GM12865 (cell line): ENCODE results near the gene CREB3L4.

Source experiments
- DNase-seq: peaks from one replicate; pipeline ENCODE4 v3.0.0; 2010; ENCODE audit warnings: low read depth
- H3K4me3 ChIP-seq: 2 replicates; pipeline ENCODE4 v1.5.1; 2011; ENCODE audit warnings: mild to moderate bottlenecking, low read depth, low read length, control low read depth
- TF ChIP-seq, protein P1 (sequence below): IDR thresholded peaks from 2 replicates; pipeline ENCODE4 v1.5.1; 2011; ENCODE audit warnings: low read length, control low read depth, low read depth, inconsistent platforms; ENCODE audit not compliant: insufficient read depth; ENCODE audit errors: missing control alignments

CREB3L4 gene

DNA sequence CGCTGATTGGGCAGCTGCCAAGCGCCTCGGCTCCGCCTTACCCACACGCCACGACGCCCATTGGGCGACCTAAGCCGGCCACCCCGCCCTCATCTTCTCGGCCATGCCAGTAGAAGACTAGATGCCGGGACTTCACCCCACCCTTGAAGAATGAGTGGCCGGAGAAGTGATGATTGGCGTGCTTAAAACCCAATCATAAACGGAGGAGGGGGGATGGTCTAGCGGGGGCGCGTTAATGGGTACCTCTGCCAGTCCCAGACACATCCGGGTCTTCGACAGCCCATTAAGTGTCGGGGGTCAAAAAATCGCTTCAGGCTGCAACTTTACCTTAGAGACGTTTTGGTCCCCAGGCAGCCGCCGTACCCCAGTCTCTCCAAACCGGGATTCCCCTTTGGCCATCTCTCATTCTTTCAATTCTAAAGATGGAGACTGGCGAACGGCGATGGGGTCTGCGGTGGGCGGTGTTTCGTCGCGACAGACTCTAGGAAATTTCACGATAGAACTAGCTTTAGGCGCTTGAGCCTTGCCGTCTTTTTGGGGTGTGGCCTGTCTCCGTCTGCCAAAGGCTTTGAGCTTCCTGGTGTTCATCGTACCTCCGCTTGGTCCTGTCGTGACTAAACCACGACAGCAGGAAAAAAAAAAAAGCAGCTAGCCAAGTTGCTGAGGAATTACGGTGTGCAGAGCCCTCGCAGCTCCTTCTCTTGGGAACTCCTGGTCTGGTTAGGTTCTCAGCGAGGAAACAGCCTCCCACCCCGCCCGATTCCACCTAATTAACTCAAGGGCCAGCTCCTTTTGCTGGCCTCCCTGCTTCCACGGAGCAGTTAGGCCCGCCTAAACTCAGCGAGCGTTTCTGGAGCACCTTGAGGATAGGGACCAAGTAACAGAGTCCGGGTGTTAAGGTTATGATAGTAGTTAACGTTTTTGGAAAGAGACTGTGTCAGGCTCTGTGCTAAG, 44.5 kb upstream of the CREB3L4 start, which contains the start of gene GATAD2B:
GATAD2B (minus strand) TSS at position 1 of the 954 bp plus-strand sequence. CDS start 94,625 bp downstream, outside the sequence.
- peak; percentile 100 for DNase-seq
- TF ChIP-seq, protein P1, sequence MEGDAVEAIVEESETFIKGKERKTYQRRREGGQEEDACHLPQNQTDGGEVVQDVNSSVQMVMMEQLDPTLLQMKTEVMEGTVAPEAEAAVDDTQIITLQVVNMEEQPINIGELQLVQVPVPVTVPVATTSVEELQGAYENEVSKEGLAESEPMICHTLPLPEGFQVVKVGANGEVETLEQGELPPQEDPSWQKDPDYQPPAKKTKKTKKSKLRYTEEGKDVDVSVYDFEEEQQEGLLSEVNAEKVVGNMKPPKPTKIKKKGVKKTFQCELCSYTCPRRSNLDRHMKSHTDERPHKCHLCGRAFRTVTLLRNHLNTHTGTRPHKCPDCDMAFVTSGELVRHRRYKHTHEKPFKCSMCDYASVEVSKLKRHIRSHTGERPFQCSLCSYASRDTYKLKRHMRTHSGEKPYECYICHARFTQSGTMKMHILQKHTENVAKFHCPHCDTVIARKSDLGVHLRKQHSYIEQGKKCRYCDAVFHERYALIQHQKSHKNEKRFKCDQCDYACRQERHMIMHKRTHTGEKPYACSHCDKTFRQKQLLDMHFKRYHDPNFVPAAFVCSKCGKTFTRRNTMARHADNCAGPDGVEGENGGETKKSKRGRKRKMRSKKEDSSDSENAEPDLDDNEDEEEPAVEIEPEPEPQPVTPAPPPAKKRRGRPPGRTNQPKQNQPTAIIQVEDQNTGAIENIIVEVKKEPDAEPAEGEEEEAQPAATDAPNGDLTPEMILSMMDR = no peak
- H3K4me3 ChIP-seq = peak within 1 kb of the TSS; percentile 96

DNA sequence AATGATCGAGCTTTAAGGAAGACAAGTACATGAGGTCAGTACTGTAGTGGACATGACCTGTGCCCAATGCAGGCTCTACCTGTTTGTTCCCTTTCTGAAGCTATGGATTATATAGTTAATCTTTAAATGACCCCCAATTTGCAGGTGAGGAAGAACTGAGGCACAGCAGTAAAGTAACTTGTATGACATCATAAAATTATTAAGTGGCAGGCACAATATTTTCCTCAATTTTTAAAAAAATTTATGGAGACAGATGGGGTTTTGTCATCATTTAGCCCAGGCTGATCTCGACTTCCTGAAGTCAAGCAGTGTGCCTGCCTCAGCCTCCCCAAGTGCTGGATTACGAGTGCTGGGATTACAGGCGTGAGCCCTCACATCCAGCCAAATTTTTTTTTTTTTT, 41.3 kb upstream of the CREB3L4 start:
- TF ChIP-seq, protein P1 = no peak
- DNase-seq = no peak
- no peak overlapping the region for H3K4me3 ChIP-seq

DNA sequence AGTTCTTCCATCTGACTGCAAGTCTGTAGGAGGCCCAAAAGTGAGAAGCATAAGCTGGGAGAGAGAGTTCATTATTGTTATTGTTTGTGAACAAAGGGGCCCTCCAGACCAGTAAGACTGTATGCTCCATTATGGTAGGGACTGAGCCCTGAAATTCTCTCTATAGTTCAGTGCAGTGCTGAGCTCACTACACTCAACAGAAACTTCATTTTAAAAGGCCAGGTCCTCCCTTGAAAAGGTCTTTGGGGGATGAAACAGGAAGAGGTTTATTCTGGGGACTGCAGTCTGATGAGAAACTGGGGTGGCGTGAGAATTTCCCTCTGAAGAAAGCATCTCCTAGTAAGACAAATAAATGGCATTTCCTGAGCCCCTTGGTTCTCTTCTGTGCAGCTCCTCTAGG, 39.5 kb upstream of the CREB3L4 start:
- H3K4me3 ChIP-seq = no peak overlapping the region
- peak; percentile 64 for DNase-seq
- TF ChIP-seq, protein P1 = no peak

DNA sequence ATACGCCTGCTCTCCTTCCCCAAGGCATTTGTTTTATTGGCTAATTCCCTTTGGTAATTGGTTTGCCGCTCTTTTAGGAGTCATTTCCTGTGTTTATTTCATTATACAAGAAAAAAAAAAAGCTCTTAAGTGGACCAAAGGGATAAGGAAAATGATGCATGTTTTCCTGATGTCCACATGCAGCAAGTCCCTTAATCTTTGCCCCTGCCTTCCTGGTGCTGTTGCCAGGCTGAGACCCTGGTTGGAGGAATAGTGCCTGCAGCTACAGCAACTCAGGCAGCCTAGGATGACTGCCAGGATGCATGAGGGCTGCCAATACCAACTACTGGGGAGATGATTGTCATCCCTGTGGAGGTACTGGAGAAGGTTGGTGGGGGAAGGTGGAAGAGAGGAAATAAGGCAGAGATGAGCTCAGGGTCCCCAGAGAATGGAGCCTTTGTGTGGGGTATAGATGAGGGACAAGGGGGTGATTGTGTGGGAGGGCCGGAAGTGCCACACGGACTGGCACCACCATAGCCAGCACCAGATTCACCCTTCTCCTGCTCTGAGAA, 38.8 kb upstream of the CREB3L4 start:
- DNase-seq = no peak
- TF ChIP-seq, protein P1 = no peak
- no peak overlapping the region for H3K4me3 ChIP-seq

DNA sequence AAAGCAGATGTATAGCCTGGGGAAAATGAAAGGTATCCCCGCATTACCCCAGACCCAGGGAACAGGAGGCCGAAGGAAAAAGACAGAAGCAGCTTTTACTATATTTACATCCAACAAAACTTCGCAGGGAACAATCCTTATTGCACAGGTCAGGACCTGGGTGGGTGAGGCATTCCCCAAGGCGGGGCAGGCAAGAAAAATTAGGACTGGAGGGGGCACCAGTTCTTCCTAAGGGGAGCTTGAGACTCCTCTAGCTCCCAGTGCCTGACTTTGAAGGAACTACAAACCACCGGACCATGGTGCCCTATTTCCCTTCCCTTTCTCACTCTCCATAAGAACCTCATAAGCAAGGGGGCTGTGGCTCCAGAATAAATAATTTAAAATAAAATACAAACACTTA, 38.3 kb upstream of the CREB3L4 start:
- TF ChIP-seq, protein P1 = no peak
- no peak for DNase-seq
- no peak overlapping the region for H3K4me3 ChIP-seq

DNA sequence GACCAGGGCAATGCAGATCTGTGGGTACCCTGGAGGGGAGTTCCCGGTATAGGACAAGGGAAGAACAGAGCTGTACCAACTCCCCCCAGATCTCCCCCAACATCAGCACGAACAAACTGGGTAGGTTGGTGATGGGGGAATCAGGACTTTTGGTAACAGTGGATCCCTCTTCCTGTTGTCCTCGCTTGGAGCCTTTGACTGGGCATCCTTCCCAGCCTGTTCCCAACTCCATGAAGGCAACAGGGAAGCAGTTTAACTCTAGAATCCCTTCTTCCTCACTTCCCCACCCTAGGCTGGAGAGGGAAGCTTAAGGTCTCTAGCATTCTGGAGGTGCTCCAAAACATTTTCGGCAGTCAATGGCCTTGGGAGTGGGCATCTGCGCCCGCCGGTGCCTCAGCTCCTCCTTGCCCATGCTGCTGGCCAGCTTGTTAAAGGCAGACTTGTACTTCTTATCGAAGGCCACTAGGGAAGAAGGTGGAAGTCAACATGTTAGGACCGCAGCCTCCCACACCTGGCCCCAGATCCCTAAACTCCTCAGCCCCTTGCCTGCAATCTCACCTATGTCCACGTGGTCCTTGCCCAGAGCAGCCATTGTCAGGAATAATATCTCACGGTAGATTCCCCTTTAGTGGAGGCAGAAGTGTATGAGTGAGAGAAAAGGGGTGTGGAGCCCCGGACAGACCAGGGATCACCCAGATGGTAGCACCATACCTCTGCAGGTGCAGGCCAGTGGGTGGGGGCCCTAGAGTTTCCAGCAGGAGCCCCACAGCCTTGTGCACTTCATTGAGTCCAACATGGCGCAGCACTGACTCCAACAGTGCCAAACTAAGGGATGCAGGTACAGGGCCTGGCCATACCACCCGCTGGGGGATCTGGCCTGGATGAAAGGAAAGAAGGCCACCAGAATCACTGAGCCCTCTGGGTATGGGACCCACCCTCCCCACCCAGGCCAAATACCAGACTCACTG, 37.4 kb upstream of the CREB3L4 start:
- DNase-seq = no peak
- TF ChIP-seq, protein P1 = no peak
- no peak overlapping the region for H3K4me3 ChIP-seq
